Amniotic stem cell (primary cell): ENCODE data around the gene CADPS2.

Experiments used
- DNase-seq: peaks from one replicate; lab custom pipeline; 2025; lab: John Stamatoyannopoulos, UW

The CADPS2 gene

GRCh38 chr7:122369756-122370155 is 516.5 kb downstream of the CADPS2 start:
- no peak for DNase-seq

GRCh38 chr7:122364761-122365280 is 521.4 kb downstream of the CADPS2 start:
- DNase-seq = no peak

GRCh38 chr7:122363144-122363543 is 523.1 kb downstream of the CADPS2 start:
- DNase-seq = no peak

GRCh38 chr7:122362473-122362872 is 523.8 kb downstream of the CADPS2 start:
- no peak for DNase-seq

- no peak for DNase-seq
Observed at GRCh38 chr7:122354656-122355055, 531.6 kb downstream of the CADPS2 start.

DNA sequence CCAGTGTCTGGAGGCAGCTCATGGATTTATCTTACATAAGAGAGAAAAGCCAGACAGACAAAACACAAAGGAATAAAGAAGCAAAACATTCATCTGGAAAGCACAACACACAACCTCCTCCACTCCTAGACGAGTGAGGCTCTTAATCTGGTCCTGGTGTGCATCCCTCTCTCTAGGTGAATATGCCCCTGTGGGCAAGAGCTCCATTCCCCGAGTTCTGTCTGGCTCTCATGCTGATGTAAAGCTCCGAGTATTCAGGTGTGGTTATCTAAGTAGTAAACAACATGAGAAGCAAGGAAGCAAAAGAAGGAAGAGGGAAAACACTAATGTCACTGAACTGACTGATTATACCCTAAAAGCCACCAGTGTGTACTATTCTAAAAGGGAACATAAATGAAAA is 533.8 kb downstream of the CADPS2 start:
- no peak for DNase-seq

DNA sequence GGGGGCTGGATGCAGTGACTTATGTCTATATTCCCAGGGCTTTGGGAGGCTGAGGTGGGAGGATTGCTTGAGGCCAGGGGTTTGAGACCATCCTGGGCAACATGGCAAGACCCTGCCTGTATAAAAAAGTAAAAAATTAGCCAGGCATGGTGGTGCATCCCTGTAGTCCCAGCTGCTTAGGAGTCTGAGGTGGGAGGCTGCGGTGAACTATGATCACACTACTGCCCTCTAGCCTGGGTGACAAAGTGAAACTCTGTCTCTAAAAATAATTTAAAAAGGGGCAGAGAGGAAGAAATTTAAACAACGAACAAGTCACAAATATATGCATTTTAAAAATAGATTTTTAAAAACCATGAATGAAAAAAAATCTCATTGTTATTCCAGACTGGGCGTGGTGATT is 535.6 kb downstream of the CADPS2 start:
- DNase-seq = no peak

DNA sequence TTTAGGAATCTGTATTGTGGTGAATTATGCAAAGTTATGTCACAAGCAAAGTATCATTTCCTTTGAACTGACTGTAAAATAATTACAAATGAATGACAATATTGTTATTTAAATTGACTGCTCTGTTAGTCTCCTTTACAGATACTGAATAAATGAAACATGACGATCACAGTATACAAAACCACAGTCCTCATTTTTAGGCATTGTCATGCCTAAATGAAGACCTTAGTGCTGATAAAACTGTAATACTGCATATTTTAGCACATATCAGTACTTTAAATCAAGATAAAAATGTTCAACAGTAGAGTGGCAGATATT is 542.0 kb downstream of the CADPS2 start:
- DNase-seq = no peak

GRCh38 chr7:122343601-122344302 is 542.5 kb downstream of the CADPS2 start:
- no peak for DNase-seq

DNA sequence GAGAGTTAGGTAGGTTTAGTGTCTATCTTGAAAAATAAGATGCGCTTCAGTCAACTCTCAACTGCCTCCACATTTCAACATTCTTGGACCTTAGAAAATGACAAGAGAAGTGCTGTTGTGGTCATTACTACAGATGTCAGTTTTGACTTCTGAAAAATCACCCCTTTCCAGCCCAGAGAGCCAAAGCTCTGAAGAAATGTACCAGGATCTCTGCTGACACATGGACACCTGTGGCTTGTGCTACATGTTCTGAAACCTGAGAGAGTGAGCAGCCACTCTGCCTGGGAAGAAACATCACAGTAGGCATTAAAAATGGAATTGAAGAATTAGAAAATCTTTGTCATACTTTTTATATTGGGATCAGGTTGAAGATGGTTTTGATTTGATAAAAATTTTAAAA is 545.8 kb downstream of the CADPS2 start:
- DNase-seq = no peak

DNA sequence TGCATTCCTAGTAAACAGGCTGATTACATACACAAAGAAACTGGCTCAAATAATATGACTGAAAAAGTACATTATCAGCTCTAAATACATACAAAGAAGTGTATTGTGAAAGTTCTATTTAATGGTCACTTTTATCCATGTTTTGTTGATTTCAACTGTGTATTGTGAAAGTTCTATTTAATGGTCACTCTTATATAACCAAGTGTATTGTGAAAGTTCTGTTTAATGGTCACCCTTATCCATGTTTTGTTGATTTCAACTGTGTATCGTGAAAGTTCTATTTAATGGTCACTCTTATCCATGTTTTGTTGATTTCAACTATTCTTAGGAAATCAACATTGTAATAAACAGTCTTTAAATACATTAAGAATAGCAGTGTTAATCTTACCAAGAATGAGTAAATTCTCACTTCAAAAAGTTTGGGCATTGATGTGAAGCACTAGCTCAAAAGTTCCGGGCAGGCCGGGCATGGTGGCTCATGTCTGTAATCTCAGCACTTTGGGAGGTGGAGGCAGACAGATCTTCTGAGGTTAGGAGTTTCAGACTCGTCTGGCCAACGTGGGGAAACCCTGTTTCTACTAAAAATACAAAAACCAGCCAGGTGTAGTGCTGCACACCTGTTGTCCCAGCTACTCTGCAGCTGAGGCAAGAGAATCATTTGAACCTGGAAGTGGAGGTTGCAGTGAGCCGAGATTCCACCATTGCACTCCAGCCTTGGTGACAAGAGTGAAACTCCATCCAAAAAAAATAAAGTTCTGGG is 546.9 kb downstream of the CADPS2 start:
- no peak for DNase-seq

GRCh38 chr7:122337011-122337410 is 549.2 kb downstream of the CADPS2 start:
- no peak for DNase-seq

GRCh38 chr7:122329145-122329802 is 557.0 kb downstream of the CADPS2 start:
- DNase-seq = no peak

GRCh38 chr7:122327969-122328368 is 558.3 kb downstream of the CADPS2 start:
- DNase-seq = no peak

DNA sequence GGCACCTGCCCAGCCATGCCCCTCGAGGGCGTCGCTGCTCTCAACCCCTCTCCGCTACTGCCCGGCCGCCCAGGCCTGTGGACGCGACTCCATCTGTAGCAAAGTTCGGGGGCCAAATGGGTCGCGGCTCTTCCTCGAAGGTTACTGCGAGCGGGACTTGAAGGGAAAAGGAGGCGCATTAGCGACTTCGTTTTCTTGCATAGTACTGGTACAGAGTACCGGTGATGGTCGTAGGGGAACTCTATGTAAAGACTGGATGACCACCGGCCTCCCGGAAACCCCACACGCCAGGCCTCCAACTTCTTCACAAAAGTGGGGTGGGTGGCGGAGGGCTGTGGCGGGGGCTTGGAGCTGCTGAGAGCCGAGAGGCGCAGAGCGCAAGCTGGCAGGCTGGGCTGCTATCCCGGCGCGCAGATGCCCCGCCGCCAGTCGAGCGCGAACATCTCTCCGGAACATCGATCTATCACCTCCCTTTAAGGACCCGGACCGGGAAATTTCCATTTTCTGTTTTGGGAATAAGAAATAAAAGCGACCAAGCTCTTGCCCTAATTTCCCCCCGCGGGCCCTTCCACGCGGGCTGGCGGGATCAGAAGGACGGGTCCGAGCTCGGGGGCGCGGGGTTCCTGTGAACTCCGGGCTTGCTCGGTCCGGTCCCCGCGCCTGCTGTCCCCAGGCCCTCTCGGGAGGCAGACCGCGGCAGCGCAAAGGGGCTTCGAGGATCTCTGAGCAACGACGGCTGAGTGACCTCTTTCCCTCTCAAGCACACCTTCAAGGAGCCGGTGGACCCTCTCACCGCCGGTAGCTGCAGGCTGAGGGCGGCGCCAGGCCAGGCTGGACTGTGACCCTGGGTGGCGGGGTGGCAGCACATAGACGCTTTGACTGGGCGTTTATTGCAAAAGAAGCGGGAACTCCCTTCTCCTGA is 569.5 kb downstream of the CADPS2 start:
- DNase-seq = no peak

- no peak for DNase-seq
Observed at GRCh38 chr7:122315507-122316466, 570.5 kb downstream of the CADPS2 start.

- no peak for DNase-seq
Observed at GRCh38 chr7:122314284-122314683, 572.0 kb downstream of the CADPS2 start.

GRCh38 chr7:122312789-122313188 is 573.5 kb downstream of the CADPS2 start:
- DNase-seq = no peak

DNA sequence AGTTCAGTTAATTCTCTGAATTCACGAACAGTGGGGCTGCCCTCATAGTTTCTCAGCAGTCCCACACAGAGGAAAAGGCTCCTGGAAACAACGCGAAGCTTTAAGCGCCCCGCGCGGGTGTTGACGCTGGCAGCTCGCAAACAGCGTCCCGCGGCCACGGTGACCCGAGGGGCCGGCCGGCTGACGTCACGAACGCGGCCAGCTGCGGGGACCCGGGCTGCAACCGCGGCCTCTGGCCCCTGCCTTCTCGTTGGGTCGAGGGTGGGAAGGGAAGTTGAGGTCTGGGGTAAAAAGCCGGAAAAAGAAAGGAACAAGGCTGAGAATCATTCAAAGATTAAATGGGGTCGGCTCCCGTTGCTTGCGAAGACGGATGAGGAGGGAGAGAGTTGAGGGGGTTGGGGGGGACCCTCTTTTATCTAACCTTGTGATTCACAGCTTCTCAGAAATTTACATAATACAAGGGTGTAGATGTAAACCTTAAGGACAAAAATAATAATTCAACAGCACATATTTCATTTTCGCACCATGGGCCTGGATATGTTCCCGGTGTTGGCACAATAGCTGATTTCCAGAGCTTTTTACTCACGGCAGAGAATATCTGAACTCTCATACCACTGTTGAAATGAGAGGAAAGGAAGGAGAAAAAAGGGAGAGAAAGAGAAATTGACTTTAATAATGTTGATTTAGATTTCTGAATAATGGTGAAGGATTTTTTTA is 574.4 kb downstream of the CADPS2 start:
- no peak for DNase-seq

DNA sequence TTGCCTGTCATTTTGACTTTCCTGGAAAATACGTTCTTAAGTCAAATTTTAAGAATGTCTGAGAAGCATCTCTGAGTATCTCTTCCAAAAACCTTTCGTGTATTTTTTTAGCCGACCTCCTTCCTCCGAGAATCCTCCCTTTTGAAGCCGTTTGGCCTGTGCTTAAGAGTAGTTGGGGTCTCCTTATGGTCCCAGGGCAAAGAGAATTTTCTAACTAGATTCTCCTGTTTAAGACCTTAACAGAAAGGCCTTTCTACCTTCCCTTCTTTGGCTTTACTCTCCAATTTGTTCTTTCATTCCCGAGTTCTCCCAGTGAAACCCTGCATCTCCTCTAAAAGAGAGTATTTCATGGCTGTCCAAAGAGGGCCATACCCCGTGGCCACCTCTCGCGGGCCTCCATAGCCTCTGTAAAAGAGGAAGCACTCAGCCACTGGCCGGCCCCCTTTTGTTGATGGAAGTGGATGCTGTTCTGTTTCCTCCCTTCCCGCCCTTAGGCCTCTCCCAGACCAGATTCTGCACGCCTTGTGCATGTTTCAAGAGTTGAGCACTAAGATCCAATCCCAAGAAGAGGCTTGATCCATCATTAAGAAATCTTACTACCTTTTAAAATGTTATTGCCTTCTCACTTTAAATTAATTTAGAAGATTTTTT is 575.1 kb downstream of the CADPS2 start:
- DNase-seq = no peak
